HUES48 (cell line): Measurements from ENCODE around the gene CFAP74.

Experiments
- H3K27ac ChIP-seq: one replicate; pipeline ENCODE4 v1.7.0; 2013; ENCODE audit warnings: low read depth, low read length, inconsistent platforms
- H3K27me3 ChIP-seq: 2 replicates; pipeline ENCODE4 v1.6.1; 2013; ENCODE audit warnings: mild to moderate bottlenecking, low read length; ENCODE audit not compliant: control insufficient read depth, insufficient read depth
- H3K36me3 ChIP-seq: 2 replicates; pipeline ENCODE4 v1.6.1; 2013; ENCODE audit warnings: low read length; ENCODE audit not compliant: control insufficient read depth, insufficient read depth
- H3K4me1 ChIP-seq: 2 replicates; pipeline ENCODE4 v1.6.1; 2013; ENCODE audit warnings: mild to moderate bottlenecking, low read length; ENCODE audit not compliant: control insufficient read depth, insufficient read depth
- H3K4me3 ChIP-seq: 2 replicates; pipeline ENCODE4 v1.5.1; 2013; ENCODE audit warnings: mild to moderate bottlenecking, low read depth, low read length
- H3K9ac ChIP-seq: 2 replicates; pipeline ENCODE4 v1.6.1; 2013; ENCODE audit warnings: mild to moderate bottlenecking, low read depth, low read length, moderate library complexity
- H3K9me3 ChIP-seq: 2 replicates; pipeline ENCODE4 v1.6.1; 2013; ENCODE audit warnings: low read length; ENCODE audit not compliant: control insufficient read depth, insufficient read depth

CFAP74 gene

GRCh38 chr1:1881727-1882126 lies 121.9 kb downstream of the CFAP74 start:
- no peaks in the 10 kb centered on the region for H3K27me3 ChIP-seq
- peaks cover 2% of the 10 kb centered on the region for H3K36me3 ChIP-seq
- H3K9me3 ChIP-seq = no peaks in the 10 kb centered on the region
- H3K9ac ChIP-seq = no peak overlapping the region
- H3K27ac ChIP-seq = no peak overlapping the region
- peaks cover 4% of the 10 kb centered on the region for H3K4me1 ChIP-seq
- H3K4me3 ChIP-seq = no peak overlapping the region

GRCh38 chr1:1880617-1881312 lies 122.8 kb downstream of the CFAP74 start:
- no peak overlapping the region for H3K27ac ChIP-seq
- no peaks in the 10 kb centered on the region for H3K27me3 ChIP-seq
- no peaks in the 10 kb centered on the region for H3K9me3 ChIP-seq
- H3K4me3 ChIP-seq = no peak overlapping the region
- H3K4me1 ChIP-seq = peaks cover 4% of the 10 kb centered on the region
- H3K9ac ChIP-seq = no peak overlapping the region
- peaks cover 12% of the 10 kb centered on the region for H3K36me3 ChIP-seq

- H3K4me1 ChIP-seq = peaks cover 4% of the 10 kb centered on the region
- 0 out of 2 replicates have a peak, but pooled peaks cover 3% of the 10 kb centered on the region for H3K9me3 ChIP-seq
- H3K9ac ChIP-seq = no peak overlapping the region
- H3K4me3 ChIP-seq = no peak overlapping the region
- H3K27me3 ChIP-seq = no peaks in the 10 kb centered on the region
- no peak overlapping the region for H3K27ac ChIP-seq
- H3K36me3 ChIP-seq = peaks cover 20% of the 10 kb centered on the region
Measured at GRCh38 chr1:1879942-1880341, 123.6 kb downstream of the CFAP74 start.

GRCh38 chr1:1877865-1878436 lies 125.6 kb downstream of the CFAP74 start:
- Histone ChIP-seq H3K9ac (no peak overlapping the region), H3K4me3 (no peak overlapping the region), H3K36me3 (peaks cover 31% of the 10 kb centered on the region), H3K4me1 (peaks cover 4% of the 10 kb centered on the region; the same call in 1 of the 2 replicates), H3K27me3 (no peaks in the 10 kb centered on the region), H3K9me3 (0 out of 2 replicates have a peak, but pooled peaks cover 3% of the 10 kb centered on the region), H3K27ac (no peak overlapping the region)

GRCh38 chr1:1876335-1876930 lies 127.2 kb downstream of the CFAP74 start:
- no peaks in the 10 kb centered on the region; the same call in 1 of the 2 replicates for H3K4me1 ChIP-seq
- H3K4me3 ChIP-seq = no peak overlapping the region
- no peaks in the 10 kb centered on the region for H3K27me3 ChIP-seq
- peaks cover 32% of the 10 kb centered on the region for H3K36me3 ChIP-seq
- no peak overlapping the region for H3K9ac ChIP-seq
- H3K9me3 ChIP-seq = 0 out of 2 replicates have a peak, but pooled peaks cover 3% of the 10 kb centered on the region
- no peak overlapping the region for H3K27ac ChIP-seq

- Histone ChIP-seq H3K9me3 (0 out of 2 replicates have a peak, but pooled peaks cover 3% of the 10 kb centered on the region), H3K4me1 (no peaks in the 10 kb centered on the region; the same call in 1 of the 2 replicates), H3K4me3 (no peak overlapping the region), H3K27ac (no peak overlapping the region), H3K9ac (no peak overlapping the region), H3K36me3 (peaks cover 32% of the 10 kb centered on the region), H3K27me3 (no peaks in the 10 kb centered on the region)
Measured at GRCh38 chr1:1875932-1876331, 127.7 kb downstream of the CFAP74 start.

- Histone ChIP-seq H3K27ac (no peak overlapping the region), H3K9ac (no peak overlapping the region), H3K4me1 (no peaks in the 10 kb centered on the region), H3K36me3 (peaks cover 32% of the 10 kb centered on the region), H3K27me3 (no peaks in the 10 kb centered on the region), H3K4me3 (no peak overlapping the region), H3K9me3 (0 out of 2 replicates have a peak, but pooled peaks cover 3% of the 10 kb centered on the region)
Measured at GRCh38 chr1:1874901-1875300, 128.7 kb downstream of the CFAP74 start.

- Histone ChIP-seq H3K4me1 (no peaks in the 10 kb centered on the region), H3K27ac (no peak overlapping the region), H3K9ac (no peak overlapping the region), H3K9me3 (0 out of 2 replicates have a peak, but pooled peaks cover 3% of the 10 kb centered on the region), H3K4me3 (no peak overlapping the region), H3K27me3 (no peaks in the 10 kb centered on the region), H3K36me3 (peaks cover 35% of the 10 kb centered on the region)
Measured at GRCh38 chr1:1873186-1873585, 130.4 kb downstream of the CFAP74 start.

- Histone ChIP-seq H3K27ac (no peak overlapping the region), H3K4me1 (no peaks in the 10 kb centered on the region), H3K27me3 (no peaks in the 10 kb centered on the region), H3K36me3 (peaks cover 35% of the 10 kb centered on the region), H3K4me3 (no peak overlapping the region), H3K9me3 (0 out of 2 replicates have a peak, but pooled peaks cover 3% of the 10 kb centered on the region), H3K9ac (no peak overlapping the region)
Measured at GRCh38 chr1:1872329-1872994, 131.1 kb downstream of the CFAP74 start.
